ENCODE results near the gene FIGLA. TPM values are rescaled to one million over a fixed set of nuclear protein-coding genes. Genes with fewer than 3 reads are reported as not detected.

The FIGLA gene
- total RNA-seq, 1 experiment from 2014 or later: not detected

DNA sequence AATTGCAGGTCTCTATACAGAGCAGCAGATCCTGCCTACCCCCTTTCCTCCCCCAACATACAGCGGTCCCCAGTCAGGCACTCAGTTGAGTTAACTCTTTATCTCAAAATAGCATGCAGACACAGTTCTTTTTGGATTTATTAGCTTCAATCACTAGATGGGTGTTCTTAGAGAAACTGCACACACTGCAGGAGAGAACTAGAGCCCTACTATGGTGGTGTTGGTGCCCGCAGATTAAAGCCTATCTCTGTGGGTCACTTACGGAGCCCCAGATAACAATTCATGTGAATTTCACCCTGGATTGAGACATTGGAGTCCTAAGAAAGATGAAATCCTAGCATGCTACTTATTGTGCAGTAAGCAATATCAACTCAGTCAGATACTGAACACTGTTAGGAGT lies 34.3 kb downstream of the FIGLA start:
- Histone ChIP-seq H3K4me1 (ENCODE audit: insufficient read depth, low read length) (peaks cover 26% of the 10 kb centered on the region; the same call in 1 of the 2 replicates), H3K23ac (ENCODE audit: insufficient read length, low read depth, low read length) (no peak overlapping the region), H3K4ac (ENCODE audit: low read depth, low read length) (no peak overlapping the region), H2BK5ac (ENCODE audit: insufficient read length, low read length) (no peak overlapping the region), H2BK15ac (ENCODE audit: low read depth, low read length) (no peak overlapping the region), H2BK120ac (ENCODE audit: low read depth, low read length, poor library complexity, severe bottlenecking) (no peak overlapping the region), H3K79me1 (ENCODE audit: insufficient read depth, low read depth, low read length, poor library complexity, severe bottlenecking) (no peaks in the 10 kb centered on the region), H2AFZ (ENCODE audit: low read length) (no peak overlapping the region), H3K56ac (ENCODE audit: insufficient read length, low read depth, low read length) (no peak overlapping the region), H4K91ac (ENCODE audit: insufficient read length, low read depth, low read length) (no peak overlapping the region), H4K20me1 (ENCODE audit: control insufficient read depth, insufficient read depth, insufficient read length) (no peaks in the 10 kb centered on the region), H4K8ac (replicated peaks; ENCODE audit: insufficient read length, low read depth, low read length) (no peak overlapping the region), H3T11ph (ENCODE audit: low read length) (no peak overlapping the region), H3K14ac (ENCODE audit: insufficient read depth, low read length) (no peak overlapping the region), H3K4me2 (ENCODE audit: insufficient read depth, insufficient read length, low read length) (no peak overlapping the region), H4K5ac (ENCODE audit: insufficient read length, low read depth, low read length) (no peak overlapping the region), H3K18ac (ENCODE audit: insufficient read length, low read depth, low read length) (no peak overlapping the region), H3K23me2 (ENCODE audit: insufficient read length, low read depth, low read length, poor library complexity, severe bottlenecking) (no peaks in the 10 kb centered on the region), H2BK20ac (ENCODE audit: low read depth, low read length, poor library complexity, severe bottlenecking) (no peak overlapping the region), H3K9me3 (ENCODE audit: control insufficient read depth, low read depth, low read length) (no peaks in the 10 kb centered on the region), H2BK12ac (ENCODE audit: insufficient read length, low read depth, low read length) (no peak overlapping the region), H3K27me3 (ENCODE audit: insufficient read depth, low read length) (no peaks in the 10 kb centered on the region), H2AK5ac (ENCODE audit: insufficient read length, low read length) (no peak overlapping the region), H3K79me2 (ENCODE audit: insufficient read depth, low read length) (peaks cover 75% of the 10 kb centered on the region; the same call in 1 of the 2 replicates), H3K9ac (ENCODE audit: extremely low read depth, insufficient read length, low read length) (no peak overlapping the region), H3K27ac (ENCODE audit: insufficient read length, low read depth, low read length) (no peak overlapping the region)
- TF ChIP-seq, protein P1, sequence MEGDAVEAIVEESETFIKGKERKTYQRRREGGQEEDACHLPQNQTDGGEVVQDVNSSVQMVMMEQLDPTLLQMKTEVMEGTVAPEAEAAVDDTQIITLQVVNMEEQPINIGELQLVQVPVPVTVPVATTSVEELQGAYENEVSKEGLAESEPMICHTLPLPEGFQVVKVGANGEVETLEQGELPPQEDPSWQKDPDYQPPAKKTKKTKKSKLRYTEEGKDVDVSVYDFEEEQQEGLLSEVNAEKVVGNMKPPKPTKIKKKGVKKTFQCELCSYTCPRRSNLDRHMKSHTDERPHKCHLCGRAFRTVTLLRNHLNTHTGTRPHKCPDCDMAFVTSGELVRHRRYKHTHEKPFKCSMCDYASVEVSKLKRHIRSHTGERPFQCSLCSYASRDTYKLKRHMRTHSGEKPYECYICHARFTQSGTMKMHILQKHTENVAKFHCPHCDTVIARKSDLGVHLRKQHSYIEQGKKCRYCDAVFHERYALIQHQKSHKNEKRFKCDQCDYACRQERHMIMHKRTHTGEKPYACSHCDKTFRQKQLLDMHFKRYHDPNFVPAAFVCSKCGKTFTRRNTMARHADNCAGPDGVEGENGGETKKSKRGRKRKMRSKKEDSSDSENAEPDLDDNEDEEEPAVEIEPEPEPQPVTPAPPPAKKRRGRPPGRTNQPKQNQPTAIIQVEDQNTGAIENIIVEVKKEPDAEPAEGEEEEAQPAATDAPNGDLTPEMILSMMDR (conservative IDR thresholded peaks at IDR 0.05): no peak
- Mint-ChIP-seq H3K9me3 (no peaks in the 10 kb centered on the region), H3K27me3 (ENCODE audit: low read depth) (no peaks in the 10 kb centered on the region), H3K4me3 (no peak overlapping the region), H3K4me1 (peaks cover 30% of the 10 kb centered on the region in 2 experiments), H3K27ac (no peak overlapping the region), H3K36me3 (ENCODE audit: insufficient read depth in 1 of 3, low read depth in 3 of 3) (peaks cover 4 to 9% (median 6%) of the 10 kb centered on the region in 3 experiments; a peak in 4 of 7 replicates)
- WGBS (ENCODE audit: extremely low coverage, insufficient read length, low lambda C conversion rate): no CpG with 5 or more reads among the region's 3 CpGs
- no peak for DNase-seq

Measured in H9 (cell line).